IPS-20b (cell line): ENCODE data around the gene KIF5C.

Experiments
- H3K27ac ChIP-seq: one replicate; pipeline ENCODE4 v1.5.1; 2013; ENCODE audit warnings: low read length
- H3K27me3 ChIP-seq: 2 replicates; pipeline ENCODE4 v1.6.1; 2013; ENCODE audit warnings: mild to moderate bottlenecking, low read length, inconsistent platforms; ENCODE audit not compliant: insufficient read depth
- H3K36me3 ChIP-seq: 2 replicates; pipeline ENCODE4 v1.6.1; 2013; ENCODE audit warnings: low read depth, mild to moderate bottlenecking, inconsistent platforms, low read length, moderate library complexity; ENCODE audit not compliant: insufficient read depth
- H3K4me1 ChIP-seq: 2 replicates; pipeline ENCODE4 v1.6.1; 2013; ENCODE audit warnings: mild to moderate bottlenecking, control low read depth, inconsistent platforms, low read length, moderate library complexity; ENCODE audit not compliant: insufficient read depth
- H3K4me3 ChIP-seq: 2 replicates; pipeline ENCODE4 v1.5.1; 2013; ENCODE audit warnings: mild to moderate bottlenecking, low read length, inconsistent platforms
- H3K9ac ChIP-seq: 2 replicates; pipeline ENCODE4 v1.6.1; 2013; ENCODE audit warnings: low read depth, mild to moderate bottlenecking, inconsistent platforms, low read length, moderate library complexity
- H3K9me3 ChIP-seq: 2 replicates; pipeline ENCODE4 v1.6.1; 2013; ENCODE audit warnings: mild to moderate bottlenecking, low read depth, low read length, inconsistent platforms; ENCODE audit not compliant: insufficient read depth

The KIF5C gene

GRCh38 chr2:148990968-148991367 is 115.9 kb downstream of the KIF5C start:
- Histone ChIP-seq H3K27ac (no peak overlapping the region), H3K27me3 (no peaks in the 10 kb centered on the region), H3K4me3 (no peak overlapping the region), H3K36me3 (peaks cover 77% of the 10 kb centered on the region), H3K4me1 (no peaks in the 10 kb centered on the region), H3K9me3 (no peaks in the 10 kb centered on the region), H3K9ac (no peak overlapping the region)

- no peaks in the 10 kb centered on the region for H3K9me3 ChIP-seq
Measured at GRCh38 chr2:148992448-148992847, 117.4 kb downstream of the KIF5C start.

GRCh38 chr2:148993351-148993750 is 118.3 kb downstream of the KIF5C start:
- Histone ChIP-seq H3K4me3 (no peak overlapping the region), H3K36me3 (peaks cover 79% of the 10 kb centered on the region)

More at GRCh38 chr2:148992448-148992847, 117.4 kb downstream of the KIF5C start:
- Histone ChIP-seq H3K9ac (no peak overlapping the region), H3K4me3 (no peak overlapping the region), H3K27me3 (no peaks in the 10 kb centered on the region), H3K36me3 (peaks cover 79% of the 10 kb centered on the region), H3K27ac (no peak overlapping the region), H3K4me1 (no peaks in the 10 kb centered on the region)

GRCh38 chr2:148994341-148994740 is 119.3 kb downstream of the KIF5C start:
- no peak overlapping the region for H3K27ac ChIP-seq
- H3K9ac ChIP-seq, result no peak overlapping the region
- peaks cover 75% of the 10 kb centered on the region for H3K36me3 ChIP-seq
- H3K9me3 ChIP-seq, result no peaks in the 10 kb centered on the region
- H3K27me3 ChIP-seq, result no peaks in the 10 kb centered on the region
- H3K4me3 ChIP-seq, result no peak overlapping the region
- peaks cover 4% of the 10 kb centered on the region; the same call in 1 of the 2 replicates for H3K4me1 ChIP-seq

More at GRCh38 chr2:148993351-148993750, 118.3 kb downstream of the KIF5C start:
- Histone ChIP-seq H3K27ac (no peak overlapping the region), H3K4me1 (no peaks in the 10 kb centered on the region), H3K9ac (no peak overlapping the region), H3K9me3 (no peaks in the 10 kb centered on the region), H3K27me3 (no peaks in the 10 kb centered on the region)

- H3K27me3 ChIP-seq, result no peaks in the 10 kb centered on the region
- H3K9me3 ChIP-seq, result no peaks in the 10 kb centered on the region
- no peak overlapping the region for H3K27ac ChIP-seq
- no peak overlapping the region for H3K4me3 ChIP-seq
- peaks cover 68% of the 10 kb centered on the region for H3K36me3 ChIP-seq
- peaks cover 24% of the 10 kb centered on the region for H3K4me1 ChIP-seq
- no peak overlapping the region for H3K9ac ChIP-seq
Measured at GRCh38 chr2:148996805-148997204, 121.8 kb downstream of the KIF5C start.

- Histone ChIP-seq H3K4me1 (peaks cover 24% of the 10 kb centered on the region), H3K27ac (no peak overlapping the region), H3K9ac (no peak overlapping the region), H3K36me3 (peaks cover 69% of the 10 kb centered on the region), H3K4me3 (no peak overlapping the region), H3K27me3 (no peaks in the 10 kb centered on the region), H3K9me3 (no peaks in the 10 kb centered on the region)
Measured at GRCh38 chr2:148998165-148998830, 123.3 kb downstream of the KIF5C start.

- peak overlapping the region; percentile 65 for H3K27ac ChIP-seq
- peaks cover 69% of the 10 kb centered on the region for H3K36me3 ChIP-seq
- H3K9ac ChIP-seq, result peak overlapping the region; percentile 53; the same call in 1 of the 2 replicates
- H3K4me1 ChIP-seq, result peaks cover 24% of the 10 kb centered on the region
- H3K9me3 ChIP-seq, result no peaks in the 10 kb centered on the region
- no peaks in the 10 kb centered on the region for H3K27me3 ChIP-seq
- H3K4me3 ChIP-seq, result peak overlapping the region; percentile 37
Measured at GRCh38 chr2:148998831-148999200, 123.8 kb downstream of the KIF5C start.

GRCh38 chr2:148999451-148999921 is 124.5 kb downstream of the KIF5C start:
- H3K27ac ChIP-seq, result peak overlapping the region; percentile 92
- H3K27me3 ChIP-seq, result no peaks in the 10 kb centered on the region
- peaks cover 69% of the 10 kb centered on the region for H3K36me3 ChIP-seq
- no peaks in the 10 kb centered on the region for H3K9me3 ChIP-seq
- peaks cover 24% of the 10 kb centered on the region for H3K4me1 ChIP-seq
- H3K9ac ChIP-seq, result peak overlapping the region; percentile 53; the same call in 1 of the 2 replicates
- H3K4me3 ChIP-seq, result peak overlapping the region; percentile 37

GRCh38 chr2:149000158-149000938 is 125.3 kb downstream of the KIF5C start:
- Histone ChIP-seq H3K9me3 (no peaks in the 10 kb centered on the region), H3K27me3 (no peaks in the 10 kb centered on the region), H3K4me1 (peaks cover 24% of the 10 kb centered on the region), H3K4me3 (peak overlapping the region; percentile 37; the same call in 1 of the 2 replicates), H3K27ac (peak overlapping the region; percentile 92), H3K9ac (peak overlapping the region; percentile 53; the same call in 1 of the 2 replicates), H3K36me3 (peaks cover 64% of the 10 kb centered on the region)

- Histone ChIP-seq H3K27me3 (no peaks in the 10 kb centered on the region), H3K36me3 (peaks cover 62% of the 10 kb centered on the region), H3K9ac (no peak overlapping the region), H3K4me1 (peaks cover 25% of the 10 kb centered on the region), H3K27ac (peak overlapping the region; percentile 3), H3K4me3 (no peak overlapping the region), H3K9me3 (no peaks in the 10 kb centered on the region)
Measured at GRCh38 chr2:149001496-149001895, 126.5 kb downstream of the KIF5C start.

GRCh38 chr2:149002378-149002890 is 127.4 kb downstream of the KIF5C start:
- no peak overlapping the region for H3K27ac ChIP-seq
- no peak overlapping the region for H3K4me3 ChIP-seq
- no peak overlapping the region for H3K9ac ChIP-seq
- no peaks in the 10 kb centered on the region for H3K27me3 ChIP-seq
- no peaks in the 10 kb centered on the region for H3K9me3 ChIP-seq
- H3K36me3 ChIP-seq, result peaks cover 58% of the 10 kb centered on the region
- H3K4me1 ChIP-seq, result peaks cover 28% of the 10 kb centered on the region
